SK-N-MC (cell line): ENCODE measurements around the gene PTPRQ.

ENCODE experiments used
- EZH2 ChIP-seq: fragments of 200-600 bp; sonication (generic); IDR thresholded peaks from one replicate; pipeline ENCODE4 v1.6.1; 2017; ENCODE audit warnings: antibody characterized with exemption
- FOXP2 ChIP-seq: optimal IDR thresholded peaks from 2 replicates; pipeline ENCODE3; 2011; ENCODE audit warnings: mild to moderate bottlenecking, moderate library complexity; ENCODE audit not compliant: insufficient read depth; ENCODE audit errors: extremely low read length, control extremely low read depth
- POLR2AphosphoS5 ChIP-seq: IDR thresholded peaks from 2 replicates; pipeline ENCODE4 v1.6.1; 2012; ENCODE audit warnings: mild to moderate bottlenecking, low read depth, low read length, borderline replicate concordance

- TF ChIP-seq POLR2AphosphoS5 (no peak), EZH2 (no peak), FOXP2 (no peak)
Observed at GRCh38 chr12:80692114-80692513, 248.1 kb downstream of the PTPRQ start.
